Gastroesophageal sphincter (tissue), 3 donors: ENCODE results near the gene SH2B2.

Experiments
- CTCF ChIP-seq, 4 experiments: fragments of 200-600 bp in 2 of 4; fragments of 450-650 bp in 2 of 4; sonication (generic) in 1 of 4; IDR thresholded peaks; one replicate each; pipeline ENCODE4 v1.5.1; 2017 to 2019; ENCODE audit warnings: antibody characterized with exemption in 4 of 4, mild to moderate bottlenecking in 2 of 4, moderate library complexity in 2 of 4
- EP300 ChIP-seq: sonication (generic); formaldehyde crosslinking; IDR thresholded peaks from one replicate; pipeline ENCODE4 v1.6.1; 2017; ENCODE audit warnings: antibody characterized with exemption, mild to moderate bottlenecking
- POLR2A ChIP-seq, 2 donors: fragments of 450-650 bp; IDR thresholded peaks; one replicate each; pipeline ENCODE4 v1.6.1; 2017; ENCODE audit warnings: antibody characterized with exemption in 2 of 2, mild to moderate bottlenecking in 2 of 2, moderate library complexity in 1 of 2
- POLR2AphosphoS5 ChIP-seq: sonication (generic); formaldehyde crosslinking; IDR thresholded peaks from one replicate; pipeline ENCODE4 v1.6.1; 2017; ENCODE audit warnings: antibody characterized with exemption

- TF ChIP-seq CTCF (IDR thresholded peaks at IDR 0.05) (no peak), POLR2A (IDR thresholded peaks at IDR 0.05) (no peak), EP300 (no peak), POLR2AphosphoS5 (no peak)
Observed at GRCh38 chr7:102248456-102249395, 37.9 kb upstream of the SH2B2 start.
